GM23338 (cell line): ENCODE data around the gene ACOXL. TPM values are rescaled to one million over a fixed set of nuclear protein-coding genes. Genes with fewer than 3 reads are reported as not detected.

Experiments
- ATAC-seq: fragments of 200-7000 bp; cut with Tn5 transposase; 3 replicates; pipeline ENCODE4 v1.9.1; 2020
- DNase-seq: peaks from one replicate; pipeline ENCODE4 v3.0.0-alpha.2; 2015; ENCODE audit warnings: low spot score
- H2AFZ ChIP-seq: fragments of 200-600 bp; sonication (generic); 2 replicates; pipeline ENCODE4 v1.8.0; 2016; ENCODE audit warnings: antibody characterized with exemption, mild to moderate bottlenecking, moderate library complexity
- H3F3A ChIP-seq: fragments of 200-600 bp; sonication (generic); replicated peaks from 2 replicates; pipeline ENCODE4 v1.8.0; 2017; ENCODE audit warnings: antibody characterized with exemption, mixed run types, low read depth
- H3K27ac ChIP-seq: fragments of 200-600 bp; sonication (generic); 2 replicates; pipeline ENCODE4 v1.6.1; 2016; ENCODE audit warnings: low read depth
- H3K27me3 ChIP-seq: fragments of 200-600 bp; sonication (generic); 2 replicates; pipeline ENCODE4 v1.8.0; 2016; ENCODE audit warnings: mild to moderate bottlenecking, mixed run types, moderate library complexity; ENCODE audit not compliant: insufficient read depth
- H3K36me3 ChIP-seq: fragments of 200-600 bp; sonication (generic); 2 replicates; pipeline ENCODE4 v1.8.0; 2016; ENCODE audit warnings: mild to moderate bottlenecking; ENCODE audit not compliant: insufficient read depth
- H3K4me1 ChIP-seq: fragments of 200-600 bp; sonication (generic); 2 replicates; pipeline ENCODE4 v1.8.0; 2016; ENCODE audit warnings: mild to moderate bottlenecking, moderate library complexity; ENCODE audit not compliant: insufficient read depth
- H3K4me2 ChIP-seq: fragments of 200-600 bp; sonication (generic); 2 replicates; pipeline ENCODE4 v1.7.1; 2017; ENCODE audit warnings: mixed run types
- H3K4me3 ChIP-seq: fragments of 200-600 bp; sonication (generic); 2 replicates; pipeline ENCODE4 v1.6.1; 2016; ENCODE audit warnings: mixed run types
- H3K79me2 ChIP-seq: fragments of 200-600 bp; sonication (generic); replicated peaks from 2 replicates; pipeline ENCODE4 v1.8.0; 2017; ENCODE audit warnings: mild to moderate bottlenecking; ENCODE audit not compliant: insufficient read depth
- H3K9me2 ChIP-seq: fragments of 200-600 bp; sonication (generic); 2 replicates; pipeline ENCODE4 v1.8.0; 2017; ENCODE audit not compliant: insufficient read depth
- H4K20me1 ChIP-seq: fragments of 200-600 bp; sonication (generic); replicated peaks from 2 replicates; pipeline ENCODE4 v1.8.0; 2017; ENCODE audit warnings: mild to moderate bottlenecking; ENCODE audit not compliant: insufficient read depth
- H3K27ac Mint-ChIP-seq: 2 replicates; pipeline ENCODE4 v1.8.0; 2020; ENCODE audit warnings: inconsistent platforms, mild to moderate bottlenecking, moderate library complexity, mixed read lengths
- H3K27me3 Mint-ChIP-seq: 3 replicates; pipeline ENCODE4 v1.8.0; 2022; ENCODE audit warnings: low read depth, mild to moderate bottlenecking, moderate library complexity, mixed read lengths, inconsistent platforms; ENCODE audit not compliant: insufficient read depth, poor library complexity
- H3K36me3 Mint-ChIP-seq: 3 replicates; pipeline ENCODE4 v1.8.0; 2021; ENCODE audit warnings: low read depth, mild to moderate bottlenecking, inconsistent platforms, moderate library complexity, mixed read lengths
- H3K4me1 Mint-ChIP-seq: 3 replicates; pipeline ENCODE4 v1.8.0; 2020; ENCODE audit warnings: mild to moderate bottlenecking, inconsistent platforms, mixed read lengths
- H3K4me3 Mint-ChIP-seq: 3 replicates; pipeline ENCODE4 v1.8.0; 2021; ENCODE audit warnings: moderate library complexity, mild to moderate bottlenecking, inconsistent platforms, mixed read lengths
- H3K9me3 Mint-ChIP-seq: 3 replicates; pipeline ENCODE4 v1.8.0; 2020; ENCODE audit warnings: moderate library complexity, mild to moderate bottlenecking, inconsistent platforms, mixed read lengths
- CREB1 ChIP-seq: fragments of 250-450 bp; sonication (Bioruptor Pico); IDR thresholded peaks from 2 replicates; pipeline ENCODE4 v1.5.0; 2020; ENCODE audit warnings: low read depth, mild to moderate bottlenecking, moderate library complexity
- CTCF ChIP-seq, 2 experiments: fragments of 200-600 bp in 1 of 2; sonication (generic) in 1 of 2; conservative IDR thresholded peaks; 2 replicates each; pipeline versions ENCODE4 v1.5.1 to v1.6.1; 2016 to 2017; ENCODE audit warnings: antibody characterized with exemption in 2 of 2, low read depth in 2 of 2, mild to moderate bottlenecking in 2 of 2, moderate library complexity in 1 of 2
- ETS1 ChIP-seq: IDR thresholded peaks from 2 replicates; pipeline ENCODE4 v1.6.1; 2016; ENCODE audit warnings: antibody characterized with exemption
- EZH2 ChIP-seq: fragments of 200-600 bp; sonication (generic); IDR thresholded peaks from one replicate; pipeline ENCODE4 v1.8.0; 2017; ENCODE audit warnings: antibody characterized with exemption, mild to moderate bottlenecking, low read depth; ENCODE audit not compliant: unreplicated experiment
- EZH2phosphoT487 ChIP-seq: fragments of 200-600 bp; sonication (generic); IDR thresholded peaks from one replicate; pipeline ENCODE4 v1.8.1; 2018; ENCODE audit warnings: antibody characterized with exemption; ENCODE audit not compliant: unreplicated experiment
- JUNB ChIP-seq: IDR thresholded peaks from one replicate; pipeline ENCODE4 v1.6.1; 2016; ENCODE audit warnings: antibody characterized with exemption; ENCODE audit not compliant: unreplicated experiment
- NANOG ChIP-seq: IDR thresholded peaks from 2 replicates; pipeline ENCODE4 v1.6.1; 2016; ENCODE audit warnings: antibody characterized with exemption, borderline replicate concordance
- POLR2AphosphoS5 ChIP-seq: IDR thresholded peaks from 2 replicates; pipeline ENCODE4 v1.6.1; 2016; ENCODE audit warnings: antibody characterized with exemption, low read depth
- STAT1 ChIP-seq: IDR thresholded peaks from one replicate; pipeline ENCODE4 v1.6.1; 2016; ENCODE audit warnings: antibody characterized with exemption; ENCODE audit not compliant: unreplicated experiment
- ZNF331 ChIP-seq: fragments of 250-450 bp; sonication (Bioruptor Pico); IDR thresholded peaks from 2 replicates; pipeline ENCODE4 v1.5.0; 2020; ENCODE audit warnings: low read depth, mild to moderate bottlenecking, moderate library complexity
- ZNF462 ChIP-seq: fragments of 250-450 bp; sonication (Bioruptor Pico); IDR thresholded peaks from 2 replicates; pipeline ENCODE4 v1.5.0; 2020; ENCODE audit warnings: mild to moderate bottlenecking, moderate library complexity
- polyA plus RNA-seq: library from polyadenylated mRNA; unstranded; fragments of >200 nt; fragmentation: Nextera tagmentation; extraction: Ambion mirVana; gene quantifications from 2 replicates; pipeline ENCODE4 v1.2.1, GENCODE V29; 2016
- total RNA-seq: library from RNA; depleted of rRNA; stranded (reverse); fragments of >200 nt; shearing (Covaris generic); gene quantifications from 2 replicates; pipeline ENCODE4 v1.2.3, GENCODE V29; 2014

The ACOXL gene
- total and polyA plus RNA-seq, 2 experiments from 2014 or later = 9.0 to 14.7 TPM

- Mint-ChIP-seq H3K27ac (no peak overlapping the region), H3K27me3 (peaks cover 9% of the 10 kb centered on the region), H3K4me3 (no peak overlapping the region), H3K36me3 (peaks cover 12% of the 10 kb centered on the region; the same call in 2 of the 3 replicates), H3K9me3 (no peaks in the 10 kb centered on the region; the same call in 2 of the 3 replicates), H3K4me1 (peaks cover 61% of the 10 kb centered on the region)
- peaks cover 40% of the 10 kb centered on the region for H3K79me2 ChIP-seq
- DNase-seq (no peak), ATAC-seq (no peak)
- H3K27me3 ChIP-seq = no peaks in the 10 kb centered on the region
- H3K36me3 ChIP-seq = no peaks in the 10 kb centered on the region
- 0 out of 2 replicates have a peak, but pooled peaks cover 2% of the 10 kb centered on the region for H3F3A ChIP-seq
- H2AFZ ChIP-seq = no peak overlapping the region
- peaks cover 50% of the 10 kb centered on the region for H3K4me1 ChIP-seq
- H3K4me2 ChIP-seq = no peak overlapping the region
- no peak for TF ChIP-seq ETS1
- no peak overlapping the region for H3K4me3 ChIP-seq
- H3K27ac ChIP-seq = no peak overlapping the region
- peaks cover 11% of the 10 kb centered on the region; the same call in 1 of the 2 replicates for H3K9me2 ChIP-seq
- H4K20me1 ChIP-seq = no peaks in the 10 kb centered on the region
These were observed 10.0 kb downstream of the ACOXL start for GRCh38 chr2:110742412-110742811.

- ATAC-seq (no peak), DNase-seq (no peak)
- no peak overlapping the region for H3K4me3 ChIP-seq
- H4K20me1 ChIP-seq = no peaks in the 10 kb centered on the region
- H3K27me3 Mint-ChIP-seq = peaks cover 14% of the 10 kb centered on the region
- 0 out of 2 replicates have a peak, but pooled peaks cover 7% of the 10 kb centered on the region for H3K9me2 ChIP-seq
- no peaks in the 10 kb centered on the region; the same call in 2 of the 3 replicates for H3K9me3 Mint-ChIP-seq
- H3K27me3 ChIP-seq = no peaks in the 10 kb centered on the region
- H3K27ac Mint-ChIP-seq = no peak overlapping the region
- H3F3A ChIP-seq = 0 out of 2 replicates have a peak, but pooled peaks cover 2% of the 10 kb centered on the region
- H3K27ac ChIP-seq = no peak overlapping the region
- peaks cover 9% of the 10 kb centered on the region; the same call in 2 of the 3 replicates for H3K36me3 Mint-ChIP-seq
- H2AFZ ChIP-seq = no peak overlapping the region
- H3K4me1 Mint-ChIP-seq = peaks cover 65% of the 10 kb centered on the region
- no peak overlapping the region for H3K4me2 ChIP-seq
- peaks cover 32% of the 10 kb centered on the region for H3K79me2 ChIP-seq
- no peak overlapping the region for H3K4me3 Mint-ChIP-seq
- peaks cover 52% of the 10 kb centered on the region for H3K4me1 ChIP-seq
- H3K36me3 ChIP-seq = no peaks in the 10 kb centered on the region
- TF ChIP-seq ZNF331 (CRISPR knock-in tag) (no peak), CTCF (conservative IDR thresholded peaks at IDR 0.05; ENCODE audit: low read depth in 2 of 2) (no peak), CREB1 (CRISPR knock-in tag) (no peak), STAT1 (no peak), EZH2phosphoT487 (no peak), EZH2 (no peak), NANOG (no peak), ZNF462 (CRISPR knock-in tag) (no peak), JUNB (no peak), POLR2AphosphoS5 (no peak), ETS1 (no peak)
These were observed 11.2 kb downstream of the ACOXL start for GRCh38 chr2:110743600-110743999.
